HepG2 (cell line): ENCODE results near the gene UFSP2. TPM values are rescaled to one million over a fixed set of nuclear protein-coding genes. Genes with fewer than 3 reads are reported as not detected.

ENCODE experiments used
- CBFB ChIP-seq: sonication (generic); formaldehyde crosslinking; IDR thresholded peaks from 2 replicates; pipeline ENCODE4 v1.4.0; 2020; ENCODE audit warnings: missing genetic modification reagents
- GATAD2A ChIP-seq: IDR thresholded peaks from 2 replicates; pipeline ENCODE4 v1.6.1; 2016
- HHEX ChIP-seq: IDR thresholded peaks from 2 replicates; pipeline ENCODE4 v1.6.1; 2016; ENCODE audit warnings: control low read depth
- HMGXB3 ChIP-seq: sonication (generic); formaldehyde crosslinking; IDR thresholded peaks from 2 replicates; pipeline ENCODE4 v1.4.0; 2020; ENCODE audit warnings: missing genetic modification reagents, borderline replicate concordance
- MAFG ChIP-seq: sonication (generic); formaldehyde crosslinking; IDR thresholded peaks from 2 replicates; pipeline ENCODE4 v1.5.1; 2020; ENCODE audit warnings: mild to moderate bottlenecking, missing genetic modification reagents
- MTA3 ChIP-seq: sonication (generic); formaldehyde crosslinking; IDR thresholded peaks from 2 replicates; pipeline ENCODE4 v1.4.0; 2020; ENCODE audit warnings: missing genetic modification reagents
- NR3C1 ChIP-seq: sonication (generic); formaldehyde crosslinking; IDR thresholded peaks from 2 replicates; pipeline ENCODE4 v1.4.0; 2020; ENCODE audit warnings: missing genetic modification reagents
- PBX3 ChIP-seq: sonication (generic); formaldehyde crosslinking; IDR thresholded peaks from 2 replicates; pipeline ENCODE4 v1.8.1; 2023; ENCODE audit warnings: missing genetic modification reagents, inconsistent platforms, borderline replicate concordance
- TCF7L2 ChIP-seq: IDR thresholded peaks from 2 replicates; pipeline ENCODE4 v1.6.1; 2011; ENCODE audit warnings: mild to moderate bottlenecking, low read depth, low read length, moderate library complexity
- THYN1 ChIP-seq: sonication (generic); formaldehyde crosslinking; IDR thresholded peaks from 2 replicates; pipeline ENCODE4 v1.8.1; 2023; ENCODE audit warnings: low read depth, mild to moderate bottlenecking, moderate library complexity, missing genetic modification reagents, borderline replicate concordance
- XRCC5 ChIP-seq: fragments of 200-400 bp; formaldehyde crosslinking; optimal IDR thresholded peaks from 2 replicates; pipeline ENCODE3; 2017; ENCODE audit warnings: mild to moderate bottlenecking, low read length
- ZIK1 ChIP-seq: sonication (generic); formaldehyde crosslinking; IDR thresholded peaks from 2 replicates; pipeline ENCODE4 v1.5.0; 2020; ENCODE audit warnings: mild to moderate bottlenecking, low read depth, missing genetic modification reagents, borderline replicate concordance
- ZNF124 ChIP-seq: sonication (generic); formaldehyde crosslinking; IDR thresholded peaks from 2 replicates; pipeline ENCODE4 v1.4.0; 2020; ENCODE audit warnings: missing genetic modification reagents
- ZNF264 ChIP-seq: sonication (generic); formaldehyde crosslinking; IDR thresholded peaks from 2 replicates; pipeline ENCODE4 v1.4.0; 2020; ENCODE audit warnings: missing genetic modification reagents
- ZNF577 ChIP-seq: sonication (generic); formaldehyde crosslinking; IDR thresholded peaks from 2 replicates; pipeline ENCODE4 v1.4.0; 2020; ENCODE audit warnings: mild to moderate bottlenecking, low read depth, missing genetic modification reagents, borderline replicate concordance
- polyA plus RNA-seq, 8 experiments: library from polyadenylated mRNA; depleted of rRNA in 3 of 8; stranded (reverse) in 7 of 8; unstranded in 1 of 8; fragments of >200 nt; fragmentation: Illumina TruSeq in 4 of 8; extraction: Trizol in 4 of 8; gene quantifications; 2 replicates each; pipeline versions ENCODE4 v1.2.1 to v1.2.3, GENCODE V29; 2011 to 2016; ENCODE audit warnings: low read depth in 4 of 8, missing spikeins in 1 of 8, mixed read lengths in 1 of 8; ENCODE audit not compliant: insufficient read depth in 1 of 8
- total RNA-seq, 5 experiments: library from RNA; depleted of rRNA; stranded (reverse); fragments of >200 nt; fragmentation: Illumina TruSeq; extraction: Trizol; gene quantifications; 2 replicates each; pipeline ENCODE4 v1.2.3, GENCODE V29; 2016; ENCODE audit warnings: low read depth in 1 of 5
- TF ChIP-seq, protein P1 (sequence below): sonication (generic); formaldehyde crosslinking; conservative IDR thresholded peaks from 2 replicates; pipeline ENCODE4 v1.4.0; 2020; ENCODE audit warnings: missing genetic modification reagents
- TF ChIP-seq, protein P2 (sequence below): IDR thresholded peaks from 2 replicates; pipeline ENCODE4 v1.6.1; 2012; ENCODE audit warnings: low read depth, low read length, improper control_type of control experiment
- TF ChIP-seq, protein P3 (sequence below): sonication (generic); formaldehyde crosslinking; IDR thresholded peaks from 2 replicates; pipeline ENCODE4 v1.4.0; 2020; ENCODE audit warnings: missing genetic modification reagents, borderline replicate concordance

UFSP2 gene
- total and polyA plus RNA-seq, 2 of the 13 experiments (the other 11 are each of a cell fraction or from before 2014, with no cell fraction given): 24.1 to 32.3 TPM

- TF ChIP-seq, protein P1, sequence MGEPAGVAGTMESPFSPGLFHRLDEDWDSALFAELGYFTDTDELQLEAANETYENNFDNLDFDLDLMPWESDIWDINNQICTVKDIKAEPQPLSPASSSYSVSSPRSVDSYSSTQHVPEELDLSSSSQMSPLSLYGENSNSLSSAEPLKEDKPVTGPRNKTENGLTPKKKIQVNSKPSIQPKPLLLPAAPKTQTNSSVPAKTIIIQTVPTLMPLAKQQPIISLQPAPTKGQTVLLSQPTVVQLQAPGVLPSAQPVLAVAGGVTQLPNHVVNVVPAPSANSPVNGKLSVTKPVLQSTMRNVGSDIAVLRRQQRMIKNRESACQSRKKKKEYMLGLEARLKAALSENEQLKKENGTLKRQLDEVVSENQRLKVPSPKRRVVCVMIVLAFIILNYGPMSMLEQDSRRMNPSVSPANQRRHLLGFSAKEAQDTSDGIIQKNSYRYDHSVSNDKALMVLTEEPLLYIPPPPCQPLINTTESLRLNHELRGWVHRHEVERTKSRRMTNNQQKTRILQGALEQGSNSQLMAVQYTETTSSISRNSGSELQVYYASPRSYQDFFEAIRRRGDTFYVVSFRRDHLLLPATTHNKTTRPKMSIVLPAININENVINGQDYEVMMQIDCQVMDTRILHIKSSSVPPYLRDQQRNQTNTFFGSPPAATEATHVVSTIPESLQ (CRISPR knock-in tag): no peak
- TF ChIP-seq THYN1 (CRISPR knock-in tag): no peak
- TF ChIP-seq HMGXB3 (CRISPR knock-in tag): peak; percentile 54; the same call in 1 of the 2 replicates
- TF ChIP-seq PBX3 (CRISPR knock-in tag): no peak
- no peak for TF ChIP-seq HHEX (CRISPR knock-in tag)
- no peak for TF ChIP-seq ZNF124 (CRISPR knock-in tag)
- no peak for TF ChIP-seq NR3C1
- TF ChIP-seq TCF7L2: no peak
- TF ChIP-seq XRCC5: peak; percentile 49
- no peak for TF ChIP-seq ZNF264 (CRISPR knock-in tag)
- TF ChIP-seq MTA3 (CRISPR knock-in tag): no peak
- TF ChIP-seq, protein P2, sequence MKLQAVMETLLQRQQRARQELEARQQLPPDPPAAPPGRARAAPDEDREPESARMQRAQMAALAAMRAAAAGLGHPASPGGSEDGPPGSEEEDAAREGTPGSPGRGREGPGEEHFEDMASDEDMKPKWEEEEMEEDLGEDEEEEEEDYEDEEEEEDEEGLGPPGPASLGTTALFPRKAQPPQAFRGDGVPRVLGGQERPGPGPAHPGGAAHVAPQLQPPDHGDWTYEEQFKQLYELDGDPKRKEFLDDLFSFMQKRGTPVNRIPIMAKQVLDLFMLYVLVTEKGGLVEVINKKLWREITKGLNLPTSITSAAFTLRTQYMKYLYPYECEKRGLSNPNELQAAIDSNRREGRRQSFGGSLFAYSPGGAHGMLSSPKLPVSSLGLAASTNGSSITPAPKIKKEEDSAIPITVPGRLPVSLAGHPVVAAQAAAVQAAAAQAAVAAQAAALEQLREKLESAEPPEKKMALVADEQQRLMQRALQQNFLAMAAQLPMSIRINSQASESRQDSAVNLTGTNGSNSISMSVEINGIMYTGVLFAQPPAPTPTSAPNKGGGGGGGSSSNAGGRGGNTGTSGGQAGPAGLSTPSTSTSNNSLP: no peak
- TF ChIP-seq, protein P3, sequence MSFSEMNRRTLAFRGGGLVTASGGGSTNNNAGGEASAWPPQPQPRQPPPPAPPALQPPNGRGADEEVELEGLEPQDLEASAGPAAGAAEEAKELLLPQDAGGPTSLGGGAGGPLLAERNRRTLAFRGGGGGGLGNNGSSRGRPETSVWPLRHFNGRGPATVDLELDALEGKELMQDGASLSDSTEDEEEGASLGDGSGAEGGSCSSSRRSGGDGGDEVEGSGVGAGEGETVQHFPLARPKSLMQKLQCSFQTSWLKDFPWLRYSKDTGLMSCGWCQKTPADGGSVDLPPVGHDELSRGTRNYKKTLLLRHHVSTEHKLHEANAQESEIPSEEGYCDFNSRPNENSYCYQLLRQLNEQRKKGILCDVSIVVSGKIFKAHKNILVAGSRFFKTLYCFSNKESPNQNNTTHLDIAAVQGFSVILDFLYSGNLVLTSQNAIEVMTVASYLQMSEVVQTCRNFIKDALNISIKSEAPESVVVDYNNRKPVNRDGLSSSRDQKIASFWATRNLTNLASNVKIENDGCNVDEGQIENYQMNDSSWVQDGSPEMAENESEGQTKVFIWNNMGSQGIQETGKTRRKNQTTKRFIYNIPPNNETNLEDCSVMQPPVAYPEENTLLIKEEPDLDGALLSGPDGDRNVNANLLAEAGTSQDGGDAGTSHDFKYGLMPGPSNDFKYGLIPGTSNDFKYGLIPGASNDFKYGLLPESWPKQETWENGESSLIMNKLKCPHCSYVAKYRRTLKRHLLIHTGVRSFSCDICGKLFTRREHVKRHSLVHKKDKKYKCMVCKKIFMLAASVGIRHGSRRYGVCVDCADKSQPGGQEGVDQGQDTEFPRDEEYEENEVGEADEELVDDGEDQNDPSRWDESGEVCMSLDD (CRISPR knock-in tag): no peak
- TF ChIP-seq GATAD2A: peak; percentile 43
- TF ChIP-seq MAFG (CRISPR knock-in tag): no peak
- no peak for TF ChIP-seq ZNF577 (CRISPR knock-in tag)
- no peak; the same call in 1 of the 2 replicates for TF ChIP-seq ZIK1 (CRISPR knock-in tag)
- TF ChIP-seq CBFB (CRISPR knock-in tag): no peak
Measured at GRCh38 chr4:185425647-185426352, at the start of gene UFSP2 (continued).
